NB4 (cell line): ENCODE data around the gene DAP.

Experiments used
- MYC ChIP-seq: IDR thresholded peaks from 2 replicates; pipeline ENCODE4 v1.6.1; 2011; ENCODE audit warnings: low read depth, low read length
- POLR2A ChIP-seq: IDR thresholded peaks from 2 replicates; pipeline ENCODE4 v1.6.1; 2011; ENCODE audit warnings: mild to moderate bottlenecking; ENCODE audit not compliant: insufficient read length; ENCODE audit errors: extremely low read depth
- TF ChIP-seq, protein P1 (sequence below): IDR thresholded peaks from one replicate; pipeline ENCODE4 v1.5.1; 2012; ENCODE audit warnings: low read depth, low read length
- TF ChIP-seq, protein P2 (sequence below): IDR thresholded peaks from 2 replicates; pipeline ENCODE4 v1.6.1; 2011; ENCODE audit warnings: low read depth, low read length

DNA sequence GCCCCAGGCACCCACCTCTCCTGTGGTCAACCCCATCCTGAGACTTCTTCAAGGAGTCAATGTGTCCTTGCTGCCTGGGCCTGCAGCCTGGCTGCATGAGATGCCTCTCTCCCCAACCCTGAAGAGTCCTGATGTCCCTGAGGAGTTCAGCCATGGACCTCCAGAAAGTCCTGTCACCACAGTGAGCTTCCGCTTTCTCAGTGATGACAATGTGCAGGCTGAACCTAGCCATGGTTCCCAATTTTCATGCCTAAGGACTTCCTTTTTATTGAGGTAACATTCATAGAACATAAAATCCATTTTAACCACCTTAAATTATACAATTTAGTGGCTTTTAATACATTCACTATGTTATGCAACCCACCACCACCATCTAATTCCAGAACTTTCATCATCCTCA, 29.1 kb downstream of the DAP start:
- TF ChIP-seq, protein P1, sequence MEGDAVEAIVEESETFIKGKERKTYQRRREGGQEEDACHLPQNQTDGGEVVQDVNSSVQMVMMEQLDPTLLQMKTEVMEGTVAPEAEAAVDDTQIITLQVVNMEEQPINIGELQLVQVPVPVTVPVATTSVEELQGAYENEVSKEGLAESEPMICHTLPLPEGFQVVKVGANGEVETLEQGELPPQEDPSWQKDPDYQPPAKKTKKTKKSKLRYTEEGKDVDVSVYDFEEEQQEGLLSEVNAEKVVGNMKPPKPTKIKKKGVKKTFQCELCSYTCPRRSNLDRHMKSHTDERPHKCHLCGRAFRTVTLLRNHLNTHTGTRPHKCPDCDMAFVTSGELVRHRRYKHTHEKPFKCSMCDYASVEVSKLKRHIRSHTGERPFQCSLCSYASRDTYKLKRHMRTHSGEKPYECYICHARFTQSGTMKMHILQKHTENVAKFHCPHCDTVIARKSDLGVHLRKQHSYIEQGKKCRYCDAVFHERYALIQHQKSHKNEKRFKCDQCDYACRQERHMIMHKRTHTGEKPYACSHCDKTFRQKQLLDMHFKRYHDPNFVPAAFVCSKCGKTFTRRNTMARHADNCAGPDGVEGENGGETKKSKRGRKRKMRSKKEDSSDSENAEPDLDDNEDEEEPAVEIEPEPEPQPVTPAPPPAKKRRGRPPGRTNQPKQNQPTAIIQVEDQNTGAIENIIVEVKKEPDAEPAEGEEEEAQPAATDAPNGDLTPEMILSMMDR: no peak
- no peak for TF ChIP-seq POLR2A
- TF ChIP-seq, protein P2, sequence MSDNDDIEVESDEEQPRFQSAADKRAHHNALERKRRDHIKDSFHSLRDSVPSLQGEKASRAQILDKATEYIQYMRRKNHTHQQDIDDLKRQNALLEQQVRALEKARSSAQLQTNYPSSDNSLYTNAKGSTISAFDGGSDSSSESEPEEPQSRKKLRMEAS: no peak
- TF ChIP-seq MYC: no peak
